ES-I3 (cell line): ENCODE data around the gene FASN.

Experiments used
- H3K36me3 ChIP-seq: 2 replicates; pipeline ENCODE4 v1.6.1; 2013; ENCODE audit warnings: mild to moderate bottlenecking, low read length, control low read depth, moderate library complexity; ENCODE audit not compliant: insufficient read depth
- H3K4me1 ChIP-seq: 2 replicates; pipeline ENCODE4 v1.6.1; 2013; ENCODE audit warnings: mild to moderate bottlenecking, control low read depth, low read length; ENCODE audit not compliant: insufficient read depth
- H3K9ac ChIP-seq: 2 replicates; pipeline ENCODE4 v1.6.1; 2013; ENCODE audit warnings: low read depth, mild to moderate bottlenecking, low read length, moderate library complexity
- H3K9me3 ChIP-seq: 2 replicates; pipeline ENCODE4 v1.6.1; 2013; ENCODE audit warnings: mild to moderate bottlenecking, low read length, moderate library complexity; ENCODE audit not compliant: control insufficient read depth, insufficient read depth

FASN gene

DNA sequence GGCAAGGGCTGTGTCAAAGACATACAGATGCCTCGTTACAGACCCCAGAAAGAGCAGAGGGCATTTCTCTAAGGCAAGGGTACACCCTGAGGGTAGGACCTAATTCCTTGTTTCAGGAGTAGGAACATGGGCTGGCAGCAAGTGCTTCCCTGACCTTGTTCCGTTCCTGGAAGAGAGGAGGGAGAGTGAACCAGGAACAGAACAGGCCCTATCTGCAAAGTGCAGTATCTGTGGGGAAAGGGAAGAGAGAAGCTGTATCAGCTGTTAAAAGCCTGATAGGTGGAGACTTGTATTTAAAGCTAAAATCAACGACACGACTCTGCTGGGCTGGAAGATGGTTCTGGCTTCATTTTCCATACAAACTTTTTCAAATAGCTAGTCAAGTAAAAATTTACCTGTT, 26.1 kb upstream of the FASN start:
- peaks cover 5% of the 10 kb centered on the region for H3K4me1 ChIP-seq
- no peaks in the 10 kb centered on the region for H3K36me3 ChIP-seq

DNA sequence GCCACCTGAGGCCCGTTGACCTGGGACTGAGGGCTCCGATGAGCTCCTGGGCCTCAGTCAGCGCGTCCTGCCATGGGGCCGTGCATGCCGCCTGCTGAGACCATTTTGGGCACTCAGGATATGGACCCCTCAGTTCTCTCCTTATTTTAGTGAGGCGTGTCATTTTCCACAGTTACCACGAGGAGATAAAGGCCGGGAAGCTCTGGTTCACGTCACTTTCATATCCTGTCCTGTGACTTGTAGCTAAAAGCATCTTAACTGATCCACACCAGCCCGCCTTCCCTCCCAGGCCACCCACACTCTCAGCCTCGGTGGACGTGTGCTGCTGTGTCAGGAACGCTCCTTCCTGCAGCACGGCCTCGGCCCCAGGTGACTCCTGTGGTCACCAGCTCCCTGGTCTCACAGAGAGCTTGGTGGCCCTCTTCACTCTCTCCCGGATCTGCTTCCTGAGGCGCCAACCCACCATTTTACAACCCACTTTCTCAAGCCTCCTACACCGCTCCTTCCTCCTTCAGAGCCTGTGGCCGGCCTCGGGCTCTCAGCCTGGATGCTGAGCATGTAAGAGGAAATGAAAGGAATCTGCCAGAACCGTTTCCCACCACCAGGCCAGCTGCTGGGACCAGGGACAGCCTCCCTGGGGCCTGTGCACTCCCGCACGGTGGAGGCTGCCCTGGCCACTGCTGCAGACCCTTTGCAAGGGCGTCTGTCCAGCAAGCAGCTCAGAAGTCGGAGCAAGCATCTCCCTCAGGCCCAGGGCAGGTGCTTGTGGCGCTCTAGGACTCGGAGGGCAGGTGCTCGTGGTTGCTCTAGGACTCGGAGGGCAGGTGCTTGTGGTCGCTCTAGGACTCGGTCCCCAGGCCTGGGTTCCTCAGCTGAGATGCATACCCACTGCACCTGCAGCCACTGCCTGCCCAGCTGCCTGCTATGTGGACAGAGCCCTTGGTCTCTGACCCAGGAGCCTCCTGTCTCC, 23.9 kb upstream of the FASN start:
- H3K4me1 ChIP-seq: peaks cover 24% of the 10 kb centered on the region
- no peaks in the 10 kb centered on the region for H3K36me3 ChIP-seq
- H3K9me3 ChIP-seq: no peaks in the 10 kb centered on the region
- no peak overlapping the region for H3K9ac ChIP-seq

More for the DNA sequence above, 26.1 kb upstream of the FASN start:
- Histone ChIP-seq H3K9ac (no peak overlapping the region), H3K9me3 (no peaks in the 10 kb centered on the region)

DNA sequence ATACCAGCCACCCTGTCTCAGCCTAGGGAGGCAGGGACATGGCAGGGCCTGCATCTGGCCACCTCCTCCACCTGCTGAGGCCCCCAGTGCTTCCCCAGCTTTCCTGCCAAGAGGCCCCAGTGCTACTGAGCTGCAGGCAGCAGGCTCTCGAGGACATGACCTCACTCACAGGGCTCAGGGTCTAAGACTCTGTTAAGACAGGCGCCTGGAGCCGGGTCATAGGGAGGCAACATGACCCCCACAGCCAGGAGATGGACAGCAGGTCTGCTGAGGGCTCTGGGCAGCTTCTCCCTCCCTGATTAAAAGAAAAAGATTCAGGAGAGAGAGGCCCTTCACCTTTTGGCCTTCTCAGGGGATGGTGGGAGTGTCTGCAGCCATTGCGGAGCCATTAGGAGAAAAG, 23.2 kb upstream of the FASN start:
- no peak overlapping the region for H3K9ac ChIP-seq

DNA sequence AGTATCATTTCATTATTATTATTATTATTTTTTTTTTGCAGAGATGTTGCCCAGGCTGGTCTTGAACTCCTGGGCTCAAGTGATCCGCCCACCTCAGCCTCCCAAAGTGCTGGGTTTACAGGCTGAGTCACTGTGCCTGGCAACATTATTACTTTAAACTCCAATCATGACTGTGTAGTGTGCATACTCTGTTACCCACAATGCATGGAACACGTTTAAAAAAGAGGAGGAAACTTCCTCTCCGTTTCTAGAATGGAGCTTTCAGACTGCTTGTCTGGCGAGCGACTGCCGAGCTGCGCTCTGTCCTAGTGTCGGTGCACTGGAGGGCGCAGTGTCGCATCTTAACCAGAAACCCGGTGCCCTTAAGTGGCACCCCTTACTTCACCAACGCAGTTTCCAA, 22.1 kb upstream of the FASN start:
- Histone ChIP-seq H3K9me3 (no peaks in the 10 kb centered on the region), H3K9ac (no peak overlapping the region), H3K36me3 (no peaks in the 10 kb centered on the region), H3K4me1 (peaks cover 33% of the 10 kb centered on the region)

More for the DNA sequence above, 23.2 kb upstream of the FASN start:
- Histone ChIP-seq H3K9me3 (no peaks in the 10 kb centered on the region), H3K36me3 (no peaks in the 10 kb centered on the region), H3K4me1 (peaks cover 31% of the 10 kb centered on the region)

DNA sequence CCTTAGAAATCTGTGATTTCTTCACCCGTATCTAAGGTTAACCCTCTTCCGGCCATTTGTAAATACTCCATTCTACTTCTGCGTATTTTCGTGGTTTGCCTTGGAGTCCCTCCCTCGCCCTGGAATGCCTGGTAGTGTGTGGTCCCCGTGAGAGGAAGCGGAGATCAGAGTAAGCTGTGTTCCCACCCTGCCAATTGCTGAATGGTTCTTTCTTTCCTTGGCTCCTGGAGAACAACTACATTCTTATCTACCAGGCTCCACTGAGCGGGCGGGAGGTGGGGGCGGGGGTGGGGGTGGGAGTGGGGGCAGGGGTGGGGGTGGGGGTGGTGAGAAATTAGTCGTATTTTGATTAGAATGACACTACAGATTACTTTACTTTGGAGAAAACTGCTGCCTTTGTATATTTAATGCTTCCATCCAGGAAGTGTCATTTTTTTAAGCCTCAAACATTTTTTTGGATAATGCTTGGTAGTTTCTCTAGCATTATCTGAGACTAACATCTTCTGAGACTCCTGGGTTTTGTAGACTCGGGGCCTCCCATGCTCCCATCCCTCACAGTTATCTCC, 20.9 kb upstream of the FASN start:
- Histone ChIP-seq H3K9ac (no peak overlapping the region), H3K36me3 (no peaks in the 10 kb centered on the region), H3K4me1 (peaks cover 33% of the 10 kb centered on the region), H3K9me3 (no peaks in the 10 kb centered on the region)

DNA sequence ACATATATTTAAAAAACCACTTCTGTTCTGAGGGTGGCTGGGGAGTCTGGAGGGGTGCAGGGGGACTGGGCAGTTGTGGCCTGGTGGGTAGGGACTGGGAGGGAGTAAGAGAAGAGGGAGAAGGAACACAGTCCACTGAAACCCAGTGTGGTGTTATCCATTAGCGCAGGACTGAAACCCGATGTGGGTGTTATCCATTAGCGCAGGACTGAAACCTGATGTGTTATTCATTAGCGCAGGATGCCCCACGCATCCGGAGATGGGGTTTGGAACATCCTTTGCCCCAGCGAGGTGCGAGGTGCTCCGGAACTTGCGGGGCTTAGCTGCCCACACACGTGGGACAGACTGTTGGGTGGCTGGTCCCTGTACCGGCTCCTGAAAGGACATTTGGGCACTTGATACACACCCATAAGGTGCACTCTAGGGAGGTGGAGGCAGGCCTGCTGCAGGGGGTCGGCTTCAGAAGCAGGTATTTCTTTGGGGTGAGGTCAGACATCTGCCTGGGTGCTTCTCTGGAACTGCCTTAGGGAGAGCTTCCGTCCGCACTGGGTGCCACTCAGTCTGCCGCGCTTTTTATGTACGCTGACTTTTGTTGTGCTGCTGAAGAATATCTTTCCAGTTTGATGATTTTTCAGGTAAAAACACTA, 20.3 kb upstream of the FASN start:
- H3K9ac ChIP-seq: no peak overlapping the region
- peaks cover 33% of the 10 kb centered on the region for H3K4me1 ChIP-seq

DNA sequence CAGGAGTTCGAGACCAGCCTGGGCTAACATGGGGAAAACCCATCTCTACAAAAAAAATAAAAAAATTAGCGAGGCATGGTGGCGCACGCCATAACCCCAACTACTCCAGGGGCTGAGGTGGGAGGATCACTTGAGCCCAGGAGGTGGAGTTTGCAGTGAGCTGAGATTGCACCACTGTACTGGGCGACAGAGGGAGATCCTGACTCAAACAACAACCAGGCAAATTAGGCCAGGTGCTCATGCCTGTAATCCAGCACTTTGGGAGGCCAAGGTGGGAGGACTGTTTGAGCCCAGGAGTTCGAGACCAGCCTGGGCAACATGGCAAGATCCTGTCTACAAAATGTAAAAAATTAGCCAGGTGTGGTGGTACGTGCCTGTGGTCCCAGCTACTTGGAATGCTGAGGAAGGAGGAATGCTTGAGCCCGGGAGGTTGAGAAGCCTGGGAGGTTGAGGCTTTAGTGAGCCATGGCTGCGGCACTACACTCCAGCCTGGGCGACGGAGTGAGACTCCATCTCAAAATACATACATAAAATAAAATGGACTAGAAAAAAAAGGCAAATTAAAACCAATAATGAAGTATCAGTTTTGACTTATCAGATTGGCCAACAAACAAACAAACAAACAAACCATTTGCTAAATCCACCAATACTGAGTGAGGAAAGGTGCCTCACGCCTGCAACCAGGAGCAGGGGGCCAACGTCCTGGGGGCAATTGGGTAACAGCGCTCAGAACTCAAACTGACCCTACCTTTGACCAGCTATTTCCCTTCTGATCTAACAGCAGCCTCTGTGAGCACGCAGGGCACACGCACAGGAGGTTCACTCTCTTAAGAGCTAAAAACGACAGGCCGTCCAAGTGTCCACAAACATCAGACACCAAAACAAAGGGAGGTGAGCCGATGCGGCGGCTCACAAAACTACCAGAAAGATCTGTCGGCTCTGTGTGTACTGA, 19.4 kb upstream of the FASN start:
- Histone ChIP-seq H3K36me3 (no peaks in the 10 kb centered on the region), H3K9me3 (no peaks in the 10 kb centered on the region), H3K4me1 (peaks cover 33% of the 10 kb centered on the region), H3K9ac (no peak overlapping the region)

More for the DNA sequence above, 20.3 kb upstream of the FASN start:
- H3K36me3 ChIP-seq: no peaks in the 10 kb centered on the region
- H3K9me3 ChIP-seq: no peaks in the 10 kb centered on the region

DNA sequence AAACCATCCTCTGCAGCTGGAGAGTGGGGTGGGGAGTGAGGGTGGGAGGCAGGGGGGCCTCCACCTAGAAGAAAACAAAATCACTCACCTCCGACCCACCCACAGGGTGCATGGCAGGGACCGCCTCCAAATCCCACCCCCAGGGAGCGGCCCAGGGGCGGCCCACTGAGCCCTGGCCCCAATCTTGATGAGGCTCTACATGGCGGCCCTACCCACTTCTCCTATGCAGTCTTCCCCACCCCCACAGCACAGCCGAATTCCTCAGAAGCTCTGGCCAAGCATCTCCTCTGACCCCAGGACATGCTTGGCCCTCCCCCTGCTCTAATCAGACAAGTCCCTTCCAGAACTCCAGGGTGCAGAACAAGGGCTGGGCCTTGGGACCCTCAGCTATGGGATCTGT, 18.2 kb upstream of the FASN start:
- no peaks in the 10 kb centered on the region for H3K36me3 ChIP-seq
- peaks cover 33% of the 10 kb centered on the region for H3K4me1 ChIP-seq
- H3K9ac ChIP-seq: no peak overlapping the region
- no peaks in the 10 kb centered on the region for H3K9me3 ChIP-seq

DNA sequence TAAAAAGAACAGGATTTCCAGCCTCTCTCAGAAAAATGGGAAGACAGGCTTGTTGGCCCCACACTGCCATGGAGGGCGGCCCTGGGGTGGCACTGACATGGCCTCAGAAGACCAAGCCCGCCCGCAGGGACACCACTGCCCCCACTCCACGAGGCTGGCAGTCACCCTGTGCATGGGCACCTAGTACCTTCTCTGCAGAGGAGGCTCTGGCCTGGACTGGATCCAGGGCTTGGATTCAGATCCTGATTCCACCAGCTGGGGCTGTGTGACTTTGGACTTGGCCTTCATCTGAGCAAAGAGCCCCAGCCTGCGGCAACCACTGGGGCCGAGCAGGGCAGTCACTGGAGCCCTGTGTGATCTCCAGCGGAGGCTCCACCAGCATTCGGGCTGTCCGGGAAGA, 16.8 kb upstream of the FASN start:
- Histone ChIP-seq H3K4me1 (peaks cover 33% of the 10 kb centered on the region), H3K9me3 (no peaks in the 10 kb centered on the region), H3K9ac (no peak overlapping the region), H3K36me3 (no peaks in the 10 kb centered on the region)

DNA sequence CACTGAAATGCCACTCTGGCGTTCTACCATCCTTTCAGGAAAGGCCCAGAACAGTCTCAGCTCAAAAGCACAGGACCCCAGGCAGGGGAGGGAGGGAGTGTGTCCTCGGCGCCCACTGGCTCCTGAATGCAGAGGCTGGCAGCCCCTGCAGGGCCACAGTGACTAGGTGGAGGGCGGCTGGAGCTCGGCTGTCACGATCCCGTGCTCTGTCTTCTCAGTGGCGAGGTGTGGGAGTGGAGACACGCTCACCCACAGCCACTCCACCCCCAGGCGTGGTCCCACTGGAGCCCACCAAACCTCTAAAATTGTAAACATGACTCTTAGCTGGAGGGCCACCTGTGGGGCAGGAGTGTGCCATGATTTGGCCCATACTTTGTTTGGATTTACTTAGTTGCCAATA, 16.4 kb upstream of the FASN start:
- no peaks in the 10 kb centered on the region for H3K36me3 ChIP-seq
- no peak overlapping the region for H3K9ac ChIP-seq
- H3K9me3 ChIP-seq: no peaks in the 10 kb centered on the region
- H3K4me1 ChIP-seq: peaks cover 31% of the 10 kb centered on the region

DNA sequence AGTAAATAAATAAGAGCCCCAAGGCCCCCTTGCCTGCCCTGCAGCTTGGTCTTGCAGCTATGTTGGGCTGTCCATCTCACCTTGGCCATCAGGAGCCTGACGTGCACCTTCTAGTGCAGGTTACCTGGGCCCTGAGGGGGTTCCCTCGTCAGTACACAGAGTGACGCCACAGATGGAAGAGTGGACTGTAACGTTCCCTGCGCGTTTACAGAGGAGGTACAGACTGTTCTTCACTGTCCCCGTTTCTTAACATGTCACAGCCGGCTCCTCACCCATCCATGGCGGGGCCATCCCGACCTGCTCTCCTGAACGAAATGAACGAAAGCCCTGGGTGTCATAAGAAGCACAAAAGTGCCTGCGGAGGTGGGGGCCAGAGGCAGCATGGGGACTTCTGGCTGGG, 15.9 kb upstream of the FASN start:
- Histone ChIP-seq H3K9ac (no peak overlapping the region), H3K4me1 (peaks cover 27% of the 10 kb centered on the region; the same call in 1 of the 2 replicates), H3K36me3 (no peaks in the 10 kb centered on the region), H3K9me3 (no peaks in the 10 kb centered on the region)

DNA sequence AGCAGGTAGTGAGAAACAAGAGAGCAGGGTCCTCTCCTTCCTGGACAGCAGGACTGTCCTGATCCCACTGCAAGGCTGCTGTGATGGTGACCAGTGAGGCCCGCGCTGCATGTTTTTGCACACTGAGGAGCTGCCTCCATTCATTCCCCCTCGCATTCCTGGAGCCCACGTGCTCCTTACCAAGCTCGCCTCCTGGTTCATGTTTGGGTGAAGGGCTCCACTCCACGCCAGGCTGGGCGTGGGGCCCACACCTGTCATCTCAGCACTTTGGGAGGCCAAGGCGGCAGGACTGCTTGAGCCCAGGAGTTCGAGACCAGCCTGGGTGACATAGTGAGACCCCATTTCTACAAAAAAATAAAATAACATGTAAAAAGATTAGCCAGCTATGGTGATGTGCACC, 15.4 kb upstream of the FASN start:
- H3K4me1 ChIP-seq: peaks cover 23% of the 10 kb centered on the region; the same call in 1 of the 2 replicates
- no peak overlapping the region for H3K9ac ChIP-seq
- H3K36me3 ChIP-seq: no peaks in the 10 kb centered on the region
- no peaks in the 10 kb centered on the region for H3K9me3 ChIP-seq

DNA sequence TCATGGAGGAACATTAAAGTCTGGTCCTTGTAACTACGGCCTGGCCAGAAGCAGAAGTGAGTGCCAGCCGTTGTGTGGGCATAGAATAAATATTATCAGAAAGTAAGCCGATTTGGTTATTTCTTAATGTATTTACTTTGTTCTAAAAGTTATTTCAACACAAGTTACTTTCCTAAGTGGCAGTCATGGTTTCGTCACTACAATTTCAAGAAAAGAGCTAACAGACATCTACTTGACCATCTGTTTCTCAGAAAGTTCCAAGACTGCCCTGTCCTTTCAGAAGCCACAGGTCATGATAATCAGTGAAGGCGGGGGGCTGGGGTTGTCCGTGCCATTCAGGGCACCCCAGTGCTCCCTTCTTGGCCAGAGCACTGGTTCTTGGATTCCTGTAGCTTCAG, 14.9 kb upstream of the FASN start:
- Histone ChIP-seq H3K4me1 (peaks cover 18% of the 10 kb centered on the region; the same call in 1 of the 2 replicates), H3K36me3 (no peaks in the 10 kb centered on the region), H3K9ac (no peak overlapping the region), H3K9me3 (no peaks in the 10 kb centered on the region)
